Naive thymus-derived CD8-positive, alpha-beta T cell (primary cell): ENCODE results near the gene PTPN18. TPM values are rescaled to one million over a fixed set of nuclear protein-coding genes. Genes with fewer than 3 reads are reported as not detected.
"Not testable (repeated sequence)": the region's sequence is repeated elsewhere in the genome, so short reads cannot be mapped to it uniquely, and the experiment has no call there.

Experiments used
- ATAC-seq, 2 donors: fragments of 150-1000 bp; cut with Tn5 transposase in 1 of 2; sonication (Bioruptor Pico), chemical (Tn5 transposase) in 1 of 2; 1 replicate in 1 of 2; 2 replicates in 1 of 2; pipeline ENCODE4 v1.10.0; 2021; ENCODE audit warnings: mild to moderate bottlenecking in 2 of 2, moderate library complexity in 2 of 2
- POLR2A ChIA-PET: fragments of 350-600 bp; sonication (Branson Sonifier 250); formaldehyde crosslinking; loops from one replicate; lab custom pipeline; 2021; ENCODE audit warnings: antibody characterized with exemption; lab: Charles Lee
- DNase-seq, 10 donors: peaks; one replicate each; pipeline versions ENCODE4 v3.0.0 to v3.0.0-alpha.2; 2020 to 2022
- H3K27ac Mint-ChIP-seq, 10 donors: one replicate each; pipeline ENCODE4 v1.8.0; 2020 to 2022; ENCODE audit warnings: mild to moderate bottlenecking in 10 of 10, mixed read lengths in 10 of 10, moderate library complexity in 4 of 10, inconsistent platforms in 1 of 10
- H3K27me3 Mint-ChIP-seq, 5 donors: one replicate each; pipeline ENCODE4 v1.8.0; 2021 to 2022; ENCODE audit warnings: mixed read lengths in 5 of 5
- H3K36me3 Mint-ChIP-seq, 3 donors: one replicate each; pipeline ENCODE4 v1.8.0; 2020 to 2022; ENCODE audit warnings: mixed read lengths in 3 of 3, mild to moderate bottlenecking in 2 of 3, inconsistent platforms in 1 of 3
- H3K4me1 Mint-ChIP-seq, 4 donors: one replicate each; pipeline ENCODE4 v1.8.0; 2021 to 2022; ENCODE audit warnings: mixed read lengths in 4 of 4
- H3K4me3 Mint-ChIP-seq, 10 donors: one replicate each; pipeline ENCODE4 v1.8.0; 2020 to 2022; ENCODE audit warnings: mild to moderate bottlenecking in 10 of 10, mixed read lengths in 10 of 10, moderate library complexity in 6 of 10, inconsistent platforms in 1 of 10
- H3K9me3 Mint-ChIP-seq, 9 donors: one replicate each; pipeline ENCODE4 v1.8.0; 2020 to 2022; ENCODE audit warnings: mixed read lengths in 9 of 9, mild to moderate bottlenecking in 3 of 9, inconsistent platforms in 1 of 9, moderate library complexity in 1 of 9
- polyA plus RNA-seq, 3 donors: library from polyadenylated mRNA; unstranded; fragments of 300-500 nt; fragmentation: Illumina TruSeq; gene quantifications; one replicate each; pipeline ENCODE4 v1.2.3, GENCODE V29; 2021
- total RNA-seq, 8 experiments: library from RNA in 2 of 8; stranded (reverse) in 2 of 8; gene quantifications; one replicate each; pipeline ENCODE4 v1.2.3 and lab custom pipeline; 2021 to 2026

Gene PTPN18
- total and polyA plus RNA-seq, 5 experiments from 2014 or later: 33.7 to 47.5 (median 40.5) TPM

DNA sequence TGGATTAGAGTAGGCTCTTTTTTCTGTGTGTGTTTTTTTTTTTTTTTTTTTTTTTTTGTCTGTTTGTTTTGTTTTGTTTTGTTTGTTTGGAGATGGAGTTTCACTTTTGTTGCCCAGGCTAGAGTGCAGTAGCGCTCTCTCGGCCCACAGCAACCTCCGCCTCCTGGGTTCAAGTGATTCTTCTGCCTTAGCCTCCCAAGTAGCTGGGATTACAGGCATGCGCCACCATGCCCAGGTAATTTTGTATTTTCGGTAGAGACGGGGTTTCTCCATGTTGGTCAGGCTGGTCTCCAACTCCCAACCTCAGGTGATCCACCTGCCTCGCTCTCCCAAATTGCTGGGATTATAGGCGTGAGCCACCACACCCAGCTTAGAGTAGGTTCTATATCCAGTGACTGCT is 22.6 kb upstream of the PTPN18 start:
- not testable (repeated sequence) for H3K9me3 Mint-ChIP-seq, DNase-seq, H3K27ac Mint-ChIP-seq, ATAC-seq, H3K4me1 Mint-ChIP-seq, H3K4me3 Mint-ChIP-seq
- POLR2A ChIA-PET: interaction anchor here (2.0 to 2.6 kb wide), 2 partner anchors 9 to 151 kb away, joined by 7 to 14 read pairs; partner anchors contain the start of genes IMP4, MZT2B and SMPD4
- Mint-ChIP-seq H3K36me3 (peaks cover 0 to 12% (median 0%) of the 10 kb centered on the region in 3 donors), H3K27me3 (peaks cover 19 to 32% (median 23%) of the 10 kb centered on the region in 5 donors)

GRCh38 chr2:130334026-130334425 is 21.8 kb upstream of the PTPN18 start:
- Mint-ChIP-seq H3K9me3 (no peaks in the 10 kb centered on the region), H3K27me3 (peaks cover 12 to 25% (median 16%) of the 10 kb centered on the region in 5 donors), H3K4me1 (peaks cover 0 to 6% (median 2%) of the 10 kb centered on the region in 4 donors), H3K36me3 (peaks cover 0 to 20% (median 5%) of the 10 kb centered on the region in 3 donors), H3K4me3 (no peak overlapping the region), H3K27ac (no peak overlapping the region)
- DNase-seq: no peak
- POLR2A ChIA-PET: no interaction called here
- no peak for ATAC-seq

DNA sequence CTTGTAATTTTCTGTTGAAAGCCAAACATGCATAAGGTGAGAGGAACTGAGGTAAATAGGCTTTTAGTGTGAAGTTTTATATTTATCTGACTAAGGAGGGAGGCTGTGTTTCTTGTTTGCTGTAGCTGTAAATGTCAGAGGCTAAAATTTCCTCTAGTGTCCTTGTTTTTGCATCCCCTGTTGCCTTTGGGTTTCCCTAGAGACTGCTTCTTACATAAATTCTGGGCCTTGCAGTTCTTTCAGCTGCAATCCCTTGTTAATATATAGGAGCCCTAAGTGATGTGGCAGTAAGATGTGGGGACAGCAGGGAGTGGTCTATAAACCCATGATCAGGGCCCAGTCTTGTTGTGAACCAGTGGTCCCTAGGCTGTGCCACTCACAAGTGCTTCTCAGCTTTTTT is 20.6 kb upstream of the PTPN18 start:
- ATAC-seq: no peak
- no peak for DNase-seq
- H3K4me3 Mint-ChIP-seq: no peak overlapping the region
- H3K36me3 Mint-ChIP-seq: peaks cover 0 to 32% (median 5%) of the 10 kb centered on the region in 3 donors
- H3K4me1 Mint-ChIP-seq: peaks cover 5 to 11% (median 9%) of the 10 kb centered on the region in 4 donors
- POLR2A ChIA-PET: no interaction called here
- H3K27ac Mint-ChIP-seq: no peak overlapping the region
- no peaks in the 10 kb centered on the region for H3K9me3 Mint-ChIP-seq
- H3K27me3 Mint-ChIP-seq: peaks cover 10 to 20% (median 12%) of the 10 kb centered on the region in 5 donors

DNA sequence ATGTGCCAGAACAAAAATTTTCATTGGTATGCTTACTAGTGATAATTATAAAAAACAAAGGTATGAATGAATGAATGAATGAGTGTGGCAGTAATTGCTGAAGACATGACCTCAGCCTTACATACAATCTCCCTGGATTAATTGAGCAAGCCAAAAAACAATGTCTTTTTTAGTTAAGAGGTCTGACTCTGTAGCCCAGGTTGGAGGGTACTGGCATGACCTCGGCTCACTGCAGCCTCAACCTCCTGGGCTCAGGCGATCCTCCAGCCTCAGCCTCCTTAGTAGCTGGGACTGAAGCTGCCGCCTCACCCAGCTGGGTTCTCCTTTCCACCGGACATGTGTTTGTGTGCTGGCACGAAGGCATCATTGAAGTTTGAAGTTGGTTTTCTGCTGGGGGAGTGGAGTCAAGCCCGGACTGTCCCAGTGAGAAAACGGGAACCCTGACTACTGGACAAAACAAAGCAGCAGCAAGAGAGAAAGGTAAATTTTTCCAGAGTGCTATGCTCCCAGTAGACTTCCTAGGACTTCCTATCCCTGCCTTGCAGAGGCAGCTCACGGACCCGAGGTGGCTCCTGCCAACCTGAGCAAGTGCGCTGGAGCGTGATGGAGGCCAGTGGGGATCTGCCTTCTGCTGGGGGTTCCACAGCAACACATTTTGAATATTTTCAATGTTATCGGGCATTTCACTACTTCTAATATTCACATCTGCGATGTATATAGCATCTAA is 19.5 kb upstream of the PTPN18 start:
- Mint-ChIP-seq H3K36me3 (peaks cover 0 to 36% (median 5%) of the 10 kb centered on the region in 3 donors), H3K9me3 (no peaks in the 10 kb centered on the region), H3K4me1 (peaks cover 14 to 20% (median 17%) of the 10 kb centered on the region in 4 donors), H3K27me3 (peaks cover 3 to 14% (median 9%) of the 10 kb centered on the region in 5 donors), H3K4me3 (no peak overlapping the region), H3K27ac (peak overlapping the region in 6 of 10 donors; percentile 5 to 52 (median 36))
- DNase-seq (no peak), ATAC-seq (no peak)
- POLR2A ChIA-PET: no interaction called here

GRCh38 chr2:130336877-130337734 is 18.8 kb upstream of the PTPN18 start:
- no peaks in the 10 kb centered on the region for H3K9me3 Mint-ChIP-seq
- peaks cover 19 to 26% (median 23%) of the 10 kb centered on the region in 4 donors for H3K4me1 Mint-ChIP-seq
- H3K27me3 Mint-ChIP-seq: peaks cover 0 to 7% (median 6%) of the 10 kb centered on the region in 5 donors
- H3K4me3 Mint-ChIP-seq: peak overlapping the region in 4 of 10 donors; percentile 26 to 79 (median 54)
- ATAC-seq: no peak
- H3K27ac Mint-ChIP-seq: peak overlapping the region in 7 of 10 donors; percentile 13 to 86 (median 55)
- peaks cover 0 to 36% (median 5%) of the 10 kb centered on the region in 3 donors for H3K36me3 Mint-ChIP-seq
- POLR2A ChIA-PET: no interaction called here
- peak in 4 of 10 donors; percentile 21 to 51 (median 26) for DNase-seq

DNA sequence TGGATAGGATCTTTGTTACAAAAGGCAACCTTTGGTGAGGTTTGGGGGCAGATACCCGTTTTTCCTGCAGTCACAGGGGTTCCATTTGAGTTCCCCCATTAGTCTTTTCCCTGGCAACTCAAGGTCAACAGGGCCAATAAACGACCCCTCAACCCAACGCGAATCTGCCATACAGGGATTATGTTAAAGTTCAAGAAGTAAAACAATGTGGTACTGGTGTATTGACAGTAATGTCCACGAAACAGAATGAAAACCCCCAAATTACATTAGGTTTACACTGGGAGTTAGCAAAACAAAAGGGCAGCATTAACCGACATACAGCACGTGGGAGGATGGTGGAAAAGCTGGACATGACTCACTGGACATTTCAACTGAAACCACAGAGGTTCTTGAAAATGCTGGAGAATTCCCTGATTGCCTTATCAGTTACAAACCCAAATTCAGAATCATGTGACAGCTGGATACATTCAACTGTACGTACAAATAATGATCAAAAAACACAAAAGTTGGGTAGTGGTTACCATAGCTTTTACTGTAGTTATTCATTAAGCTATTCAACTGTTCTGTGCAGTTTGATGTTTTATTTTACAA is 18.0 kb upstream of the PTPN18 start:
- POLR2A ChIA-PET: no interaction called here
- peaks cover 0 to 1% (median 0%) of the 10 kb centered on the region in 5 donors for H3K27me3 Mint-ChIP-seq
- H3K4me3 Mint-ChIP-seq: no peak overlapping the region
- ATAC-seq: no peak
- H3K27ac Mint-ChIP-seq: peak overlapping the region in 4 of 10 donors; percentile 13 to 59 (median 38)
- peaks cover 0 to 38% (median 5%) of the 10 kb centered on the region in 3 donors for H3K36me3 Mint-ChIP-seq
- H3K4me1 Mint-ChIP-seq: peaks cover 22 to 26% (median 24%) of the 10 kb centered on the region in 4 donors
- no peaks in the 10 kb centered on the region for H3K9me3 Mint-ChIP-seq
- DNase-seq: no peak

DNA sequence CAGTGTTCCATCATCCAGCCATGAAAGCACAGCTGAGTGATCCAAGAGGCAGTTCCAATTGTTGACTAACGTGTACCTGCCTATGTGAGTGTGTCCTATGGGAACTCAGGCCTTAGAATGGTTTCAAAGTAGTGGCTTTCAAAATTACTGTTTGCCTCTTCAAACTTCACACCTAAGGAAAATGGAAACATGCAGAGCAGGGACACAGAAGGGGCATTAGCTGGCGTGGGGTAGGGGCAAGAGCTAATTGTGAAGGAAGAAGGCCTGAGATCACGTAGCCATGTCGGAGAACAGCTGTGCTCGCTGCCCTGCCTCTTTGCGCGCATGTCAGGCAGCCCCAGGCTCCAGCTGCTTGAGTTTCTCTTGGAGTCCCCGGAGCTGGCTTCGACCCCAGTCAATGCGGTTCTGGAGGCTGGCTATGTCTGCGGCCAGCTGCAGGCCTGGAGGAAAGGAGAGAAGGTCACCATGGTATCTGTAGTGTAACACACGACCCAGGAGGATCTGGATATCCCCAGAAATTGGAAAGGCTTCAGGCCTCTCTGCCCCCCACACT is 17.0 kb upstream of the PTPN18 start:
- Mint-ChIP-seq H3K27ac (peak overlapping the region in 4 of 10 donors; percentile 29 to 61 (median 37)), H3K27me3 (no peaks in the 10 kb centered on the region), H3K9me3 (no peaks in the 10 kb centered on the region), H3K4me1 (peaks cover 23 to 36% (median 31%) of the 10 kb centered on the region in 4 donors), H3K36me3 (peaks cover 0 to 39% (median 5%) of the 10 kb centered on the region in 3 donors), H3K4me3 (peak overlapping the region in 1 of 10 donors; percentile 53)
- no peak for DNase-seq
- POLR2A ChIA-PET: no interaction called here
- ATAC-seq: no peak

GRCh38 chr2:130339885-130340745 is 15.7 kb upstream of the PTPN18 start:
- Mint-ChIP-seq H3K27me3 (no peaks in the 10 kb centered on the region), H3K4me1 (peaks cover 23 to 46% (median 37%) of the 10 kb centered on the region in 4 donors), H3K9me3 (no peaks in the 10 kb centered on the region), H3K4me3 (peak overlapping the region in 7 of 10 donors; percentile 17 to 73 (median 27)), H3K27ac (peak overlapping the region in 7 of 10 donors; percentile 35 to 67 (median 54)), H3K36me3 (peaks cover 0 to 47% (median 9%) of the 10 kb centered on the region in 3 donors)
- no peak for DNase-seq
- no peak for ATAC-seq
- POLR2A ChIA-PET: interaction anchor here (2.3 to 5.4 kb wide), 3 partner anchors 31 to 1153 kb away, joined by 9 to 69 read pairs (median 60); partner anchors contain the start of genes MZT2B and SMPD4

- ATAC-seq (no peak), DNase-seq (peak in 2 of 10 donors; percentile 17 to 34)
- no peaks in the 10 kb centered on the region for H3K27me3 Mint-ChIP-seq
- peak overlapping the region; percentile 97 to 100 (median 100) for H3K4me3 Mint-ChIP-seq
- POLR2A ChIA-PET: interaction anchor here (1.1 to 5.4 kb wide), 9 partner anchors 9 to 1151 kb away, joined by 5 to 69 read pairs (median 13); partner anchors contain the start of genes FAM168B, MZT2B, PTPN18 and SMPD4
- peak overlapping the region; percentile 98 to 100 (median 99) for H3K27ac Mint-ChIP-seq
- H3K36me3 Mint-ChIP-seq: peaks cover 0 to 62% (median 16%) of the 10 kb centered on the region in 3 donors
- H3K4me1 Mint-ChIP-seq: peaks cover 23 to 53% (median 43%) of the 10 kb centered on the region in 4 donors
- H3K9me3 Mint-ChIP-seq: no peaks in the 10 kb centered on the region
Observed at GRCh38 chr2:130341562-130342019, 14.3 kb upstream of the PTPN18 start.

DNA sequence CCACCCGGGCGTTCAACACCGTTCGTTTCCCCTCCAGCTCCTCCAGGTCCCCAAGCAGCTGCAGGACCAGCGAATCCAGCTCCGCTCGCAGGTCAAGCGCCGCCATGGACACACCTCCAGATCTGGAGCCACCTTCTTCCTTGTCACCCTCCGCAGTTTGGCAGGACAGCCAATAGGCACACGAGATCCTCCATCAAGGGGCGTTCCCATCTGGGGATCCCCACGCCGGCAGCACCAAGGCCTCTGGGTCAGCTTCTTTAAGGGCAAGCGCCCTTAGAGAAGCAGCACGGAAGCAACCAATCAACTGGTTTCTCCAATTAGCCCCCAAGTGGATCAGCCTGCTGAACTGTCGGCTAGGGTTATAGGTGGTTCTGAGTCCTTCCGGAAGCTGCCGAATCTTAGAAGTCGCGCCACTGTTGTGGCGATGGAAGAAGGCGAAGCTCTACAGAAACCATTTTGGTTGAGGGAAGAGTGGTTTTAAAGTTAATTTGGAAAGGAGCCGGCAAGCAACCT is 13.8 kb upstream of the PTPN18 start:
- peak; percentile 70 to 76 for ATAC-seq
- H3K4me3 Mint-ChIP-seq: peak overlapping the region; percentile 97 to 100 (median 100)
- DNase-seq: peak; percentile 66 to 93 (median 84)
- H3K4me1 Mint-ChIP-seq: peaks cover 24 to 54% (median 43%) of the 10 kb centered on the region in 4 donors
- H3K36me3 Mint-ChIP-seq: peaks cover 0 to 65% (median 20%) of the 10 kb centered on the region in 3 donors
- no peaks in the 10 kb centered on the region for H3K9me3 Mint-ChIP-seq
- H3K27ac Mint-ChIP-seq: peak overlapping the region; percentile 98 to 100 (median 99)
- H3K27me3 Mint-ChIP-seq: no peaks in the 10 kb centered on the region
- POLR2A ChIA-PET: interaction anchor here (0.5 to 5.4 kb wide), 18 partner anchors 9 to 1151 kb away, joined by 3 to 69 read pairs (median 4); partner anchors contain the start of genes FAM168B, GPR148, MZT2B and PLEKHB2
